Osteoblast (primary cell): Measurements from ENCODE around the gene TM2D3. TPM values are rescaled to one million over a fixed set of nuclear protein-coding genes. Genes with fewer than 3 reads are reported as not detected.
"Not testable (repeated sequence)": the region's sequence is repeated elsewhere in the genome, so short reads cannot be mapped to it uniquely, and the experiment has no call there.

Source experiments
- DNase-seq: peaks from one replicate; pipeline ENCODE4 v3.0.0; 2011; ENCODE audit warnings: low spot score, mixed read lengths; ENCODE audit not compliant: insufficient read length; ENCODE audit errors: missing footprints
- H2AFZ ChIP-seq: 2 replicates; pipeline ENCODE4 v1.6.0; 2011; ENCODE audit warnings: mild to moderate bottlenecking, low read length
- H3K27ac ChIP-seq: 2 replicates; pipeline ENCODE4 v1.5.1; 2011; ENCODE audit warnings: mild to moderate bottlenecking, low read depth, low read length, moderate library complexity
- H3K27me3 ChIP-seq: 2 replicates; pipeline ENCODE4 v1.6.0; 2012; ENCODE audit warnings: mild to moderate bottlenecking, control low read depth, inconsistent platforms, low read length, moderate library complexity; ENCODE audit not compliant: insufficient read depth
- H3K36me3 ChIP-seq: 2 replicates; pipeline ENCODE4 v1.5.1; 2011; ENCODE audit warnings: mild to moderate bottlenecking, low read length, control low read depth, moderate library complexity; ENCODE audit not compliant: insufficient read depth
- H3K4me1 ChIP-seq: 2 replicates; pipeline ENCODE4 v1.5.1; 2011; ENCODE audit warnings: mild to moderate bottlenecking, low read length, control low read depth, moderate library complexity; ENCODE audit not compliant: insufficient read depth
- H3K4me2 ChIP-seq: 2 replicates; pipeline ENCODE4 v1.6.0; 2011; ENCODE audit warnings: mild to moderate bottlenecking, low read length; ENCODE audit not compliant: insufficient read depth
- H3K4me3 ChIP-seq: fragments of 200-600 bp; sonication (generic); 3 replicates; pipeline ENCODE4 v1.5.1; 2012; ENCODE audit warnings: mild to moderate bottlenecking, low read length, inconsistent platforms; ENCODE audit not compliant: insufficient read depth
- H3K79me2 ChIP-seq: 2 replicates; pipeline ENCODE4 v1.6.0; 2012; ENCODE audit warnings: mild to moderate bottlenecking, low read length, control low read depth, inconsistent platforms; ENCODE audit not compliant: insufficient read depth
- H3K9me3 ChIP-seq: 2 replicates; pipeline ENCODE4 v1.5.1; 2011; ENCODE audit warnings: low read depth, low read length, control low read depth
- H4K20me1 ChIP-seq: 2 replicates; pipeline ENCODE4 v1.6.0; 2012; ENCODE audit warnings: mild to moderate bottlenecking, low read length, control low read depth; ENCODE audit not compliant: insufficient read depth
- total RNA-seq: library from RNA; depleted of rRNA; stranded (reverse); fragments of >200 nt; gene quantifications from 2 replicates; pipeline ENCODE4 v1.2.3, GENCODE V29; 2012
- TF ChIP-seq, protein P1 (sequence below): IDR thresholded peaks from 2 replicates; pipeline ENCODE4 v1.5.1; 2011; ENCODE audit warnings: mild to moderate bottlenecking, low read depth, low read length, moderate library complexity; ENCODE audit errors: extremely low read depth

Gene TM2D3
- total RNA-seq, 1 donor = 32.6 TPM

DNA sequence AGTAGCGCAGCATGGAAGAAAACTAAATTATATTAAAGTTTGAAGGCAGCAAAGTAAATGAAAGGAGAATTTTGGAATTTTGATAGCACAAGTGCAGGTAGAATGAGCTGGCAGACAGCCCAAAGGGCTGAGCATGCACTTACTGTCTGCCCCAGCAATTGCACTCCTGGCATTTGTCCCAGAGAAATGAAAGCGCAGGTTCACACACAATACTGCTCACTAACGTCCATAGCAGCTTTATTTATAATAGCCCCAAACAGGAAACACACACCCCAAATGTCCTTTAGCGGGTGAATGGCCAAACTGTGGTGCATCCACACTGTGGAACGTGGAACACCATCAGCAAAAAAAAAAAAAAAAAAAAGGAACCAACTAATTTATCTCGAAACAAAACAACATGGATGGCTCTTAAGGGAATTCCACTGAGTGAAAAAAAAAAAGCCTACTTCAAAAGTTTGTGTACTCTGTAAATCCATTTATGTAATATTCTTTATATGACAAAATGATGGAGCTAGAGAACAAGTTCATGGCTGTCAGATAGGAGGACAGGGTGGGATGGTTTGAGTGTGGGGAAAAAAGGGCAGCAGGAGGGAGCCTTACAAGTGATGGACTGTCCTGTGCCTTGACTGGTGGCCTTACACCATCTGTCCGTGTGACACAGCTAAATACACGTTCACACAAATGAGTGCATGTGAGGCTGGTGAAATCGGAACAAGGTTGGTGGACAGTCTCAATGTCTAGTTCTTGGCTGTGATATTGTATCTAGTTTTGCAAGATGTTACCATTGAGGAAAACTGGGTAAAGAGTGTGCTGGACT, 6.0 kb upstream of the TM2D3 start:
- Histone ChIP-seq H3K9me3 (no peaks in the 10 kb centered on the region), H3K4me3 (no peak overlapping the region), H3K36me3 (peaks cover 6% of the 10 kb centered on the region), H3K27ac (no peak overlapping the region), H3K4me2 (no peak overlapping the region), H3K79me2 (no peaks in the 10 kb centered on the region), H3K4me1 (peaks cover 3% of the 10 kb centered on the region), H4K20me1 (no peaks in the 10 kb centered on the region), H3K27me3 (no peaks in the 10 kb centered on the region), H2AFZ (no peak overlapping the region)
- DNase-seq = no peak
- TF ChIP-seq, protein P1, sequence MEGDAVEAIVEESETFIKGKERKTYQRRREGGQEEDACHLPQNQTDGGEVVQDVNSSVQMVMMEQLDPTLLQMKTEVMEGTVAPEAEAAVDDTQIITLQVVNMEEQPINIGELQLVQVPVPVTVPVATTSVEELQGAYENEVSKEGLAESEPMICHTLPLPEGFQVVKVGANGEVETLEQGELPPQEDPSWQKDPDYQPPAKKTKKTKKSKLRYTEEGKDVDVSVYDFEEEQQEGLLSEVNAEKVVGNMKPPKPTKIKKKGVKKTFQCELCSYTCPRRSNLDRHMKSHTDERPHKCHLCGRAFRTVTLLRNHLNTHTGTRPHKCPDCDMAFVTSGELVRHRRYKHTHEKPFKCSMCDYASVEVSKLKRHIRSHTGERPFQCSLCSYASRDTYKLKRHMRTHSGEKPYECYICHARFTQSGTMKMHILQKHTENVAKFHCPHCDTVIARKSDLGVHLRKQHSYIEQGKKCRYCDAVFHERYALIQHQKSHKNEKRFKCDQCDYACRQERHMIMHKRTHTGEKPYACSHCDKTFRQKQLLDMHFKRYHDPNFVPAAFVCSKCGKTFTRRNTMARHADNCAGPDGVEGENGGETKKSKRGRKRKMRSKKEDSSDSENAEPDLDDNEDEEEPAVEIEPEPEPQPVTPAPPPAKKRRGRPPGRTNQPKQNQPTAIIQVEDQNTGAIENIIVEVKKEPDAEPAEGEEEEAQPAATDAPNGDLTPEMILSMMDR = no peak

DNA sequence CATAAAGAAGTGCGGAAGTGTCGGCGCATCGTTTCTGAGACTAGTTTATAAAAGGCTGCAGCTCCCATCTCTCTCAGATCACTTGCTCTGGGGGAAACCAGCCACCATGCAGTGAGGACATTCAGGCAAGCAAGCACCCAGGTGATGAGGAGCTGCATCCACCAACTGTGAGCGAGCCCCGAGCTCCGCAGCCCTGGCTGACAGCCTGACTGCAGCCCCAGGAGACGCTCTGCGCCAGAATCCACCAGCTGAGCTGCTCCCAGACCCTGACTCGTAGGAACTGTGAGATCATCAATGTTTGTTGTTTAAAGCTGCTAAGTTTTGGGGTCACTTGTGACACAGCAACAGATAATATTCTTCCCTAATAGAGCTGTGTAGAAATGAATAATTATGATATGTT, 5.0 kb upstream of the TM2D3 start:
- H3K36me3 ChIP-seq = peaks cover 6% of the 10 kb centered on the region
- no peak overlapping the region for H3K4me2 ChIP-seq
- DNase-seq = peak; percentile 23
- TF ChIP-seq, protein P1 = no peak
- peaks cover 7% of the 10 kb centered on the region for H3K4me1 ChIP-seq
- H3K4me3 ChIP-seq = no peak overlapping the region
- H3K9me3 ChIP-seq = no peaks in the 10 kb centered on the region
- H2AFZ ChIP-seq = no peak overlapping the region
- H3K27me3 ChIP-seq = no peaks in the 10 kb centered on the region
- H4K20me1 ChIP-seq = no peaks in the 10 kb centered on the region
- H3K27ac ChIP-seq = no peak overlapping the region
- peaks cover 6% of the 10 kb centered on the region for H3K79me2 ChIP-seq

DNA sequence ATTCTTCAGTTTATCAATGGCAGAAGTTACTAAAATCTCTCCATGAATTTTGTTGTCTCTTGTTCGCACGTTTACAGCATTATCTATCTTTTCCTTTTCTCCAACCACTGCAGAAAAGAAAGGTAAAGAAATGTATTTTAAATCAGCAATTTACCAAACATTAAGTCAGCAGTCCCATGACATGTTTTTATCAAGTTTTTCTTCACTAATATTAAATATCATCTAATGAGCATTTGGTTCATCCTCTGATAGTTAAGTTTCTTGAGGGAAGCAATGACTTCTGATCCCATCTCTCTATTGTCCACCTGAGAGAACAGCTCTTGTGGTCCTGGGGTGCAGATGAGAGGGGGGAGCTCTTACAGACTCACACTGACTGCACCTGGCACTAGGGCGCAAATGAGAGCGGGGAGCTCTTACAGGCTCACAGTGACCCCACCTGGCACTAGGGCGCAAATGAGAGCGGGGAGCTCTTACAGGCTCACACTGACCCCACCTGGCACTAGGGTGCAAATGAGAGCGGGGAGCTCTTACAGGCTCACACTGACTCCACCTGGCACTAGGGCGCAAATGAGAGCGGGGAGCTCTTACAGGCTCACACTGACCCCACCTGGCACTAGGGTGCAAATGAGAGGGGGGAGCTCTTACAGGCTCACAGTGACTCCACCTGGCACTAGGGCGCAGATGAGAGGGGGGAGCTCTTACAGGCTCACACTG, 2.6 kb upstream of the TM2D3 start:
- not testable (repeated sequence) for H3K9me3 ChIP-seq, DNase-seq, H3K27ac ChIP-seq, H3K36me3 ChIP-seq, H2AFZ ChIP-seq, H3K4me3 ChIP-seq, H3K4me2 ChIP-seq, H3K27me3 ChIP-seq
- Histone ChIP-seq H4K20me1 (peaks cover 14% of the 10 kb centered on the region), H3K4me1 (peaks cover 21% of the 10 kb centered on the region), H3K79me2 (peaks cover 26% of the 10 kb centered on the region)

DNA sequence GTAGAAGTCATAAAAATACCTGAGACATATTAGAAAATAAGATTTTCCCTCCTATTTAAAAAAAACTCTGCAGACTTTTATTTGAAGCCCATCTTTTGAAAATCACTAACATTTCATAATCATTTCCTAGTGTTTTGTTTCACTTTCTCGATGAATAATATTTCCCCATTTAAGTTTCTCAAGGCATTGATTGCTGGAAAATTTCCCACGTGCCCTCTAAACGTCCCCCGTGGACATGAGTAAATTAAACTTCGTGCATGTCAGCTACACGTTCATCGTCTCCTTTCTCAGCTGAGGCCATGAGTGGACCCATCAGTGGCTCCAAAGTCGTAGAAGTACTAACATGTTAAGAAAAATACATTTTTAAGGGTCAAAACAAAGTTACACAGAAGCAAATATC, 2.0 kb upstream of the TM2D3 start:
- H2AFZ ChIP-seq = no peak overlapping the region
- DNase-seq = no peak
- no peak overlapping the region for H3K27ac ChIP-seq
- H3K4me3 ChIP-seq = no peak overlapping the region
- peaks cover 9% of the 10 kb centered on the region for H3K36me3 ChIP-seq
- H3K9me3 ChIP-seq = no peaks in the 10 kb centered on the region
- H3K27me3 ChIP-seq = no peaks in the 10 kb centered on the region
- H3K4me2 ChIP-seq = no peak overlapping the region
- H3K79me2 ChIP-seq = peaks cover 32% of the 10 kb centered on the region
- H4K20me1 ChIP-seq = peaks cover 17% of the 10 kb centered on the region
- H3K4me1 ChIP-seq = peaks cover 21% of the 10 kb centered on the region
- TF ChIP-seq, protein P1 = no peak
